ENCODE measurements around the gene HMCN2. TPM values are rescaled to one million over a fixed set of nuclear protein-coding genes. Genes with fewer than 3 reads are reported as not detected.

The HMCN2 gene
- polyA plus RNA-seq, 1 of the 3 experiments (the other 2 are of a cell fraction): 0.15 TPM

GRCh38 chr9:130477564-130477963, 212.0 kb downstream of the HMCN2 start:
- no peak overlapping the region for H3K4me2 ChIP-seq
- H3K79me2 ChIP-seq (ENCODE audit: insufficient read depth): no peaks in the 10 kb centered on the region
- H3K9me3 ChIP-seq: no peaks in the 10 kb centered on the region
- 53% methylated on average over 7 of the region's 12 CpGs for WGBS (ENCODE audit: low lambda C conversion rate)
- no peaks in the 10 kb centered on the region for H3F3A ChIP-seq (replicated peaks; ENCODE audit: insufficient read depth)
- no peak overlapping the region for H3K27ac ChIP-seq (ENCODE audit: low read depth in 2 of 2, low read length in 1 of 2)
- CTCF ChIA-PET: interaction anchor here (3.3 to 28.4 kb wide), 2 partner anchors 16 to 206 kb away, joined by 13 to 520 read pairs; no protein-coding TSS in a partner anchor
- no peak for TF ChIP-seq TCF12 (IDR thresholded peaks at IDR 0.05)
- no peak for TF ChIP-seq CTCF (IDR thresholded peaks at IDR 0.05)
- TF ChIP-seq RFX5 (IDR thresholded peaks at IDR 0.05; ENCODE audit: low read length): no peak
- TF ChIP-seq NRF1 (IDR thresholded peaks at IDR 0.05; ENCODE audit: low read depth, low read length): no peak
- TF ChIP-seq SIN3A (IDR thresholded peaks at IDR 0.05; ENCODE audit: borderline replicate concordance, low read depth, low read length): no peak
- TF ChIP-seq RAD21 (IDR thresholded peaks at IDR 0.05; ENCODE audit: low read length): no peak
- TF ChIP-seq, protein P1, sequence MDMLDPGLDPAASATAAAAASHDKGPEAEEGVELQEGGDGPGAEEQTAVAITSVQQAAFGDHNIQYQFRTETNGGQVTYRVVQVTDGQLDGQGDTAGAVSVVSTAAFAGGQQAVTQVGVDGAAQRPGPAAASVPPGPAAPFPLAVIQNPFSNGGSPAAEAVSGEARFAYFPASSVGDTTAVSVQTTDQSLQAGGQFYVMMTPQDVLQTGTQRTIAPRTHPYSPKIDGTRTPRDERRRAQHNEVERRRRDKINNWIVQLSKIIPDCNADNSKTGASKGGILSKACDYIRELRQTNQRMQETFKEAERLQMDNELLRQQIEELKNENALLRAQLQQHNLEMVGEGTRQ (IDR thresholded peaks at IDR 0.05; ENCODE audit: borderline replicate concordance, low read depth, low read length): no peak
- TF ChIP-seq, protein P2, sequence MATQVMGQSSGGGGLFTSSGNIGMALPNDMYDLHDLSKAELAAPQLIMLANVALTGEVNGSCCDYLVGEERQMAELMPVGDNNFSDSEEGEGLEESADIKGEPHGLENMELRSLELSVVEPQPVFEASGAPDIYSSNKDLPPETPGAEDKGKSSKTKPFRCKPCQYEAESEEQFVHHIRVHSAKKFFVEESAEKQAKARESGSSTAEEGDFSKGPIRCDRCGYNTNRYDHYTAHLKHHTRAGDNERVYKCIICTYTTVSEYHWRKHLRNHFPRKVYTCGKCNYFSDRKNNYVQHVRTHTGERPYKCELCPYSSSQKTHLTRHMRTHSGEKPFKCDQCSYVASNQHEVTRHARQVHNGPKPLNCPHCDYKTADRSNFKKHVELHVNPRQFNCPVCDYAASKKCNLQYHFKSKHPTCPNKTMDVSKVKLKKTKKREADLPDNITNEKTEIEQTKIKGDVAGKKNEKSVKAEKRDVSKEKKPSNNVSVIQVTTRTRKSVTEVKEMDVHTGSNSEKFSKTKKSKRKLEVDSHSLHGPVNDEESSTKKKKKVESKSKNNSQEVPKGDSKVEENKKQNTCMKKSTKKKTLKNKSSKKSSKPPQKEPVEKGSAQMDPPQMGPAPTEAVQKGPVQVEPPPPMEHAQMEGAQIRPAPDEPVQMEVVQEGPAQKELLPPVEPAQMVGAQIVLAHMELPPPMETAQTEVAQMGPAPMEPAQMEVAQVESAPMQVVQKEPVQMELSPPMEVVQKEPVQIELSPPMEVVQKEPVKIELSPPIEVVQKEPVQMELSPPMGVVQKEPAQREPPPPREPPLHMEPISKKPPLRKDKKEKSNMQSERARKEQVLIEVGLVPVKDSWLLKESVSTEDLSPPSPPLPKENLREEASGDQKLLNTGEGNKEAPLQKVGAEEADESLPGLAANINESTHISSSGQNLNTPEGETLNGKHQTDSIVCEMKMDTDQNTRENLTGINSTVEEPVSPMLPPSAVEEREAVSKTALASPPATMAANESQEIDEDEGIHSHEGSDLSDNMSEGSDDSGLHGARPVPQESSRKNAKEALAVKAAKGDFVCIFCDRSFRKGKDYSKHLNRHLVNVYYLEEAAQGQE (IDR thresholded peaks at IDR 0.05; ENCODE audit: low read depth, low read length): no peak
- no peak for TF ChIP-seq RCOR1 (IDR thresholded peaks at IDR 0.05; ENCODE audit: low read length)
- no peak for TF ChIP-seq GABPA (IDR thresholded peaks at IDR 0.05; ENCODE audit: low read depth)
- no peak for TF ChIP-seq MEF2A (IDR thresholded peaks at IDR 0.05; ENCODE audit: borderline replicate concordance, low read depth)
- no peak for TF ChIP-seq USF1 (IDR thresholded peaks at IDR 0.05; ENCODE audit: borderline replicate concordance, low read depth)
- TF ChIP-seq EP300 (IDR thresholded peaks at IDR 0.05; ENCODE audit: borderline replicate concordance in 1 of 2, low read depth in 1 of 2, low read length in 1 of 2): no peak
- no peak for TF ChIP-seq ZBTB33 (IDR thresholded peaks at IDR 0.05; ENCODE audit: borderline replicate concordance, low read depth)
- POLR2A ChIA-PET: no interaction called here
- no peaks in the 10 kb centered on the region for H4K20me1 ChIP-seq (ENCODE audit: insufficient read depth)
- no peaks in the 10 kb centered on the region for H3K36me3 ChIP-seq (replicated peaks in 1 of 2; ENCODE audit: control insufficient read depth in 1 of 2, insufficient read depth in 2 of 2, low read length in 1 of 2)
- no peak overlapping the region for H3K9ac ChIP-seq
- no peaks in the 10 kb centered on the region for H3K9me2 ChIP-seq
- no peak for DNase-seq
- H3K4me3 ChIP-seq (ENCODE audit: low read depth in 2 of 2, low read length in 1 of 2): no peak overlapping the region
- H2AFZ ChIP-seq (ENCODE audit: low read depth): no peak overlapping the region
- peaks cover 0 to under 1% of the 10 kb centered on the region in 2 experiments; a peak in 1 of 4 replicates for H3K4me1 ChIP-seq (ENCODE audit: control insufficient read depth in 1 of 2, insufficient read depth in 2 of 2, low read depth in 1 of 2, low read length in 1 of 2)
- H3K27me3 ChIP-seq (ENCODE audit: insufficient read depth): no peaks in the 10 kb centered on the region
